Stomach smooth muscle (tissue), 2 donors: ENCODE measurements around the gene OR2T5.
"Not testable (repeated sequence)": the region's sequence is repeated elsewhere in the genome, so short reads cannot be mapped to it uniquely, and the experiment has no call there.

Source experiments
- H3K27ac ChIP-seq: one replicate; pipeline ENCODE4 v1.7.0; 2013; ENCODE audit warnings: mild to moderate bottlenecking, low read length, inconsistent platforms
- H3K27me3 ChIP-seq, 2 donors: one replicate each; pipeline ENCODE4 v1.7.0; 2013; ENCODE audit warnings: low read length in 2 of 2; ENCODE audit not compliant: insufficient read depth in 2 of 2, control insufficient read depth in 1 of 2
- H3K36me3 ChIP-seq, 2 donors: one replicate each; pipeline ENCODE4 v1.7.0; 2013; ENCODE audit warnings: low read length in 2 of 2; ENCODE audit not compliant: control insufficient read depth in 2 of 2, insufficient read depth in 2 of 2
- H3K4me1 ChIP-seq: one replicate; pipeline ENCODE4 v1.7.0; 2013; ENCODE audit warnings: low read length; ENCODE audit not compliant: control insufficient read depth, insufficient read depth
- H3K4me3 ChIP-seq, 2 donors: one replicate each; pipeline ENCODE4 v1.7.0; 2013; ENCODE audit warnings: low read length in 2 of 2
- H3K9ac ChIP-seq, 2 donors: one replicate each; pipeline ENCODE4 v1.7.0; 2013; ENCODE audit warnings: low read length in 2 of 2, mild to moderate bottlenecking in 1 of 2
- H3K9me3 ChIP-seq, 2 donors: one replicate each; pipeline ENCODE4 v1.7.0; 2013; ENCODE audit warnings: low read length in 2 of 2; ENCODE audit not compliant: control insufficient read depth in 2 of 2
- donor health status: healthy.
- donor health status: Pancreatic carcinoma.

OR2T5 gene

DNA sequence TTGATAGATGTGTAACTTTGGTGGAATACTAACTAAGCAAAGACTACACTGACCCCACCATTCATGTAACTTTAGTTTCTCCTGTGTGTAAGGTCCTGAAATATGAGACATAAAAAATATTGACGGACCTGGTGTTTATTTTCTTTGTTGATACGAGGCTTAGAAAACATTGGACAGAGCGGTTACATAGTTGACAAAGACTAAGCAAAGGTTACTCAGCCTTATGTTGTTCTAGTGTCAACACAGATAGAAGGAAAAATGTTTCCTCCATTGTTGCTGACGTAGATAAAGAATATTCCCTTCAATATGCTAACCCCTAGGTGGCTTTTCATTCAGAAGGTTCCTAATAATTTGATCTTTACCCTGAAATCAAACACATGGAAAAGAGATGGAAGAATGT lies 33.3 kb upstream of the OR2T5 start:
- H3K27ac ChIP-seq, H3K9me3 ChIP-seq, H3K36me3 ChIP-seq, H3K27me3 ChIP-seq, H3K4me3 ChIP-seq, H3K4me1 ChIP-seq, H3K9ac ChIP-seq: not testable (repeated sequence)

DNA sequence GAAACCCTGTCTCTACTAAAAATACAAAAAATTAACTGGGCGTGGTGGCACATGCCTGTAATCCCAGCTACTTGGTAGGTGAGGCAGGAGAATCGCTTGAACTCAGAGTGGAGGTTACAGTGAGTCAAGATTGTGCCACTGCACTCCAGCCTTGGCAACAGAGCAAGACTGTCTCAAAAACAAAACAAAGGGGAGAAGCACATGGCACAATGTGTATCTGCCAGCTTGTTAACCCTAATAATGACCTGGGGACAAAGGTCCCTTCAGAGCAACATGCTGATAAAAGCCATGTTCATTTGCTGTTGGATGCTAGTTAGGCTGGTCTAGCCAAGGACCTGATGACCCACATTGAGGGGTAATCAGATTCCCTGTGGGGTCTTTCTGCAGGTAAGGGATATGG lies 31.8 kb upstream of the OR2T5 start:
- H3K27me3 ChIP-seq, H3K4me3 ChIP-seq, H3K27ac ChIP-seq, H3K9ac ChIP-seq, H3K9me3 ChIP-seq, H3K36me3 ChIP-seq, H3K4me1 ChIP-seq: not testable (repeated sequence)

DNA sequence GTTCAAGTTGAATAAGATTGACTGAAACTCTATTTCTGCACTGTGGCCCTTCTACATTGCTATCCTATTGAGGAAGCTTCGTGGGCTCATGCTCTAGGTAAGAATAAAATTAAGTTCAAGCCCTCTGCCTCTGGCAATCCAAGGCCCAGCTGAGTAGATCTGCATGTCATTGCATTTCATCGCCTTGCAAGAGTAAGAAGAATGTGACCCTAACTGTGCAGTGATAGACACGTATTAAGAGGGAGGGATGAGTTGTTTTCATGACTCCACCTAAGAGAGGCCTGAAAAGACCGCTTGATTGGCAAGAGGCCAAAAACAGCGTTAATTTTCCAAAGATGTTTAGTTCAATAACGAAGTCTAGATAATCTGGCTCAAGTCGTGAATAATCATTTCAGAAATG lies 29.3 kb upstream of the OR2T5 start:
- H3K36me3 ChIP-seq, H3K27me3 ChIP-seq, H3K9me3 ChIP-seq, H3K27ac ChIP-seq, H3K4me1 ChIP-seq, H3K9ac ChIP-seq, H3K4me3 ChIP-seq: not testable (repeated sequence)

DNA sequence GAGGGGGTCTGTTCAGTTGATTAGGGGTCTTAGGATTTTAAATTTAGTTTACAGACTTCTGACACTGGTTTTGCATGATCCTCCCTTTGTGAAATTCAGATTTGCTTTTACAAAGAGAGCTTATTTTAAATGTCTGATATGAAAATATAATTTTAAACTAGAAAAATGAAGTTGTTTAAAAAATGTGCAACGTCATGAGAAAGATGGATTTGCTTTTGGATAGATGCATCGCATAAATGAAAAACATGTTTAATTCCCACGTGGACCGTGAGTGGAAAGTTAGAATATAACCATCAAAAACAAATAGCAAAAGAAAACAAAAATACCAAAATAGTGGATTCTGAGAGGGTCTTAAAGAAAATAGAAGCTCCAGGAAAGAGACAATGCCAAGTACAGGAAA lies 17.2 kb upstream of the OR2T5 start:
- no peaks in the 10 kb centered on the region for H3K9me3 ChIP-seq
- H3K9ac ChIP-seq = no peak overlapping the region
- H3K36me3 ChIP-seq = no peaks in the 10 kb centered on the region
- H3K27me3 ChIP-seq = no peaks in the 10 kb centered on the region
- H3K27ac ChIP-seq = no peak overlapping the region
- no peaks in the 10 kb centered on the region for H3K4me1 ChIP-seq
- no peak overlapping the region for H3K4me3 ChIP-seq

DNA sequence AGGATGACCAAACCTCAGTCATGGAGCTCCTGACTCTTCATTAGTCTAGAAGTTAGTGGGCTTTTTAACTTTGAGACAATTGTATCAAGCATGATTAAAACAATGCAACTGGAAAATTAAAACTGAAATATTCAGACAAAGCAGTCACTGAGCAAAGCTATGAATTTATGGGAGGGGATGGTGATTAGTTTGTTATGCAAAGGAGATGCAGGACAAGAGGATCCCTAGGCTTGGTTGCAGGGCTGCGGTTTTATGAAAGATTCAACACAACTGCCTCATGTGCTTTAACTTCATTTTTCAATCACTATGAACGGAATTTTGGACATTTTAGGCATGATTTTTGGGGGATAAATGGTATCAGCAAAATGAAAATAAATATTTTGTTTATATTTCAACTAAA lies 16.3 kb upstream of the OR2T5 start:
- not testable (repeated sequence) for H3K4me3 ChIP-seq, H3K9ac ChIP-seq

DNA sequence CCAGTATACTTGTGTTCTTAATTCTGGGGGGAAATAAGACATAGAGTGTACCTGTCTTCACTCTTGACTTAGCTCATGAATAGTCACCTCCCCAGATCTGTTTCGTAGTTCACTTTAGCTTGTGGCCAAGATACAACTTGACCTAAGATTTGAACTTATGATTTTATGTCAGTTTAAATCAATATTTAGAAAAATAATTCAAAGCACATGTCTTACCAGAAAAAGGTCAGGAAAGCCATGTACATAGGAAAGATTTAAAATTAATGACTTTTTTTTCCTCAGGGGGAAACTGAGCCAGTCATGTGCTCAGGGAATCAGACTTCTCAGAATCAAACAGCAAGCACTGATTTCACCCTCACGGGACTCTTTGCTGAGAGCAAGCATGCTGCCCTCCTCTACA lies 15.3 kb upstream of the OR2T5 start, which contains the start of gene OR2T3:
TSS of gene OR2T3 (plus strand) at position 301 of the 400 bp plus-strand sequence. CDS start at position 301, 0 bp downstream.
- not testable (repeated sequence) for H3K9ac ChIP-seq, H3K4me3 ChIP-seq, H3K9me3 ChIP-seq, H3K27me3 ChIP-seq, H3K4me1 ChIP-seq, H3K27ac ChIP-seq, H3K36me3 ChIP-seq

More for the DNA sequence above, 16.3 kb upstream of the OR2T5 start:
- not testable (repeated sequence) for H3K9me3 ChIP-seq, H3K4me1 ChIP-seq, H3K36me3 ChIP-seq, H3K27ac ChIP-seq, H3K27me3 ChIP-seq

DNA sequence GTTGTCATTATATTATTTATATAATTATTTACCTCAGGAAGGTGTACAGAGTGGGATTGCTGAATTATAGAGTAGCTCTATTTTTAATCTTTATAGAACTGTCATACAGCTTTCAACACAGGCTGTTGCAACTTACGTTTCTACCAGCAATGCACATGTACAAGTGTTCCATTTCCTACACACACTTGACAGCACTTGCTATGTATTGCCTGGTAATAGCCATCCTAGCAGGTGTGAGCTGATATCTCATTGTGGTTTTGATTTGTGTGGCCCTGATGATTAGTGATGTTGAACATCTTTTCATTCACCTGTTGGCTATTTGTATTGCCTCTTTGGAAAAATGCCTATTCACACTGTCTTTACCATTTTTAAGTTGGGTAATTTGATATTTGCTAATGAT lies 12.7 kb upstream of the OR2T5 start:
- H3K9me3 ChIP-seq, H3K36me3 ChIP-seq, H3K27ac ChIP-seq, H3K4me1 ChIP-seq, H3K9ac ChIP-seq, H3K27me3 ChIP-seq, H3K4me3 ChIP-seq: not testable (repeated sequence)

DNA sequence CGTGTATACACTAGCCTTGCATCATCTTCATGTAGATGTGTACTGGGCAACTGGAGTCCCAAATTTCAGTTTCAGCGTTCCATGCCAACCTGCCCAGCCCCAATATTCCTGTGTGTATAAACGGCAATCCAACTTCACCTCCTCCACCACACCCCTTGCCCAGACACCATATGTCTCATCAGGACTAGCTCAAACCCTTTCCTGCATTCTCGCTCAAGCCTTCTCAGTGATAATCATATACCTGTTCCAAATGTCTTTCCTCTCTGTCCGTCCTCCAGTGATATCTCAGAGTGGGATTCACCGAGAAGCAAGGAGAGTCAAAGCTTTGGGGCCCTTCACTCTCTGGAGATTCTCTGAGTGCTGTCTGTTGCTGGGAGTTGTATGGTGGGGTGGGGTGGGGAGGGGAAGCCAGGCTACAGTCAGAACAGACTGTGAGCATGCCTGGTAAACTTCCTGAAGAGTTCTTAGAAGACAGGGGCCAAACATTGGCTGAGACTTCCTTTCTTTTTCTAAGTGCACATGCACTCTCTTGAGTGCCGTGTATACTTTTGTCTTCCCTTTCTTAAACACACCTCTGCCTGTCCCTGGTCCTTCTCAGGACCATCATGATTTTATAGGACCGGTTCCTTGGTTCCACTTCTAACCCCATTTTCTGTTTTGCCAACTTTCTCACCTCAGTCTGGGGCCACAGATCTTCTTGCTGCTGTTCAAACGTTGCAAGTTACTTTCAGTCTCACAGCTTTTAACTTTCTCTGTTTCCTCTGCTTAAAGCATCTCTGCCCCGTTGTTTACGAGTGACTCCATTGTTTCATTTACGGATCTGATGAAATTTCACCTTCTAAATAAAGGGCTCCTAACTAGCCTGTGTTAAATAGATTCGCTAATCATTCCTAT lies 6.5 kb upstream of the OR2T5 start:
- H3K4me1 ChIP-seq, H3K27ac ChIP-seq, H3K9ac ChIP-seq, H3K9me3 ChIP-seq, H3K27me3 ChIP-seq, H3K36me3 ChIP-seq, H3K4me3 ChIP-seq: not testable (repeated sequence)

DNA sequence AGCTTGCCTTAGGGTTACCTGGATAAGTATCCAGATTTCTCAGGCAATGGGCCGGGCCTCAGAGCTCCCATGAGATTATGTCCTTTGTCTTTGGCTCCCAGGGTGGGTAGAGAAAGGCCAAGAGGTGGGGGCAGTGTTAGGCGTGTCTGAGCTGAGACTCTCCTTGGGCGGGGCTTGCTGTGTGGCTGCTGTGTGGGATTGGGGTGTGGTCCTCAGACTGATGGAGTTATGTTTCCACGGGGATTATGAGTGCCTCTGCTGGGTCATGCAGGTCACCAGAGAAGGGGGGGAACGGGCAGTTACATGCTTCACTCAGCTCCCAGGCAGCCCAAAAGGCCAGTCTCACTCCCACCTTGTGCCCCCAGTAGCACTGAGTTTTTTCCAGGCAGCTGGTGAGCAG lies 8.3 kb downstream of the OR2T5 start:
- H3K4me1 ChIP-seq, H3K9ac ChIP-seq, H3K27ac ChIP-seq, H3K27me3 ChIP-seq, H3K9me3 ChIP-seq, H3K36me3 ChIP-seq, H3K4me3 ChIP-seq: not testable (repeated sequence)

DNA sequence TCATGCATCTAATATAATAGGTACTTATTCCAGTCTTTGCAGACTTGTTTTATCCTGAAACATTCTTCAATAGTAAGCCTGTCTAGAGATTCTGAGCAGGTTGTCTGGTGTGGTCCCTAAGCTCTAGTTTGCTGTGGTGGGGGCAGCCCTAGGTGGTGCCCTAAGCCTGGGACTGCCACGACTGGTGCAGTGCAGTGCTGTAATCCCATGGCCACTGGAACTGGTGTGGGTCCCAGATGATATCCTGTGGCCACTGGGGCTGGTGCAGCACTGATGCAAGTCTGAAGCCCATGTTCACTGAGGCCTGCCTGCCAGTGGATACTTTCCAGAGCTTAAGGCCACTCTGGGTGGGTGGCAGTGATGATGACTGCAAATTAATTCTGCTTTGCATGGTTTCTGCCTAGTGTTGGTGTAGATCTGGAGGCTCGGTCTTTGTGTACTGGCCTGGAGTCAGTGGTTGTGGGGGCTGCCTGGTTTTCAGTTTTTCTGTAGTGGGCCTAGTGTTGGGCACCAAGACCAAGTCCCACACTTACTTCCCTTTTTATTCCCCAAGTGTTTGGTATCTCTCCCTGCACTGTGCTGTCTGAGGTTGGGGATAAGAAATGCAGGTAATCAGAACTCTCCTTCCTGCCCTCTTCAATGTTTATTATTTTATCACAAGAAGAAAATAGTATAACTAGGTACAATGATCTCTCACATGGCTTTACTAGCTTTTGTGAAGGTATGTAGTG lies 12.1 kb downstream of the OR2T5 start:
- H3K4me1 ChIP-seq, H3K9me3 ChIP-seq, H3K4me3 ChIP-seq, H3K36me3 ChIP-seq, H3K27ac ChIP-seq, H3K27me3 ChIP-seq, H3K9ac ChIP-seq: not testable (repeated sequence)

DNA sequence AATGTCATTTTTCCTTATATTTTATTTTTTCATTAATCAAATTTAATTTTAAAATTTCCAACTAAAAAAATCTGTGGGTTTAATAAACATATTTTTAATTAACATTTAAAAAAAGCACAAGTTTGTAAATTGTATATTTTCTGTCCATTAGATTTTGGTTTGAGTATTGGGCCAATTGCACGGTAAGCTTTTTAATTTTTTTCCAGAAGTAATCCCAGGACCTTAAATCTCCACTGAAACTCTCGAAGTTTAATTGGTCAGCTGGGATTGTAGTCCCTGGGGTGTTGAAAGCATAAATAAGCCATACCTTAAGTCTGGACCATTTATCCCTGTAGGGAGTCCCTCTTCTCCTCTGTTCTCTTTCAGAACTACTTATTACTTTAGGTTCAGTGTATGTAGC lies 19.4 kb downstream of the OR2T5 start, which contains the start of gene OR2G6:
TSS of gene OR2G6 (plus strand) at position 301 of the 400 bp plus-strand sequence. CDS start 13,574 bp downstream, outside the sequence.
- H3K4me3 ChIP-seq, H3K27me3 ChIP-seq, H3K36me3 ChIP-seq, H3K9me3 ChIP-seq, H3K4me1 ChIP-seq, H3K27ac ChIP-seq, H3K9ac ChIP-seq: not testable (repeated sequence)
